GM19239 (cell line): Measurements from ENCODE around the gene SRRM2.

Experiments used
- DNase-seq: peaks from one replicate; pipeline ENCODE4 v3.0.0; 2011; ENCODE audit warnings: low spot score; ENCODE audit not compliant: insufficient read length
- FAIRE-seq: peaks from 2 replicates; lab custom pipeline; 2011; peaks lifted over from hg19 to GRCh38; lab: Jason Lieb, UNC

SRRM2 gene

GRCh38 chr16:2756288-2757015 lies 4.0 kb downstream of the SRRM2 start:
- DNase-seq (no peak), FAIRE-seq (no peak)

GRCh38 chr16:2757344-2757743 lies 4.9 kb downstream of the SRRM2 start:
- FAIRE-seq (no peak), DNase-seq (no peak)

GRCh38 chr16:2761472-2761871 lies 9.0 kb downstream of the SRRM2 start:
- DNase-seq (no peak), FAIRE-seq (no peak)

GRCh38 chr16:2761886-2762583 lies 9.6 kb downstream of the SRRM2 start:
- FAIRE-seq (no peak), DNase-seq (no peak)

GRCh38 chr16:2762711-2763110 lies 10.3 kb downstream of the SRRM2 start:
- no peak for FAIRE-seq
- no peak for DNase-seq

GRCh38 chr16:2763173-2763572 lies 10.7 kb downstream of the SRRM2 start:
- DNase-seq (no peak), FAIRE-seq (no peak)

GRCh38 chr16:2764718-2765117 lies 12.3 kb downstream of the SRRM2 start:
- DNase-seq (no peak), FAIRE-seq (no peak)

- FAIRE-seq (no peak), DNase-seq (no peak)
These were observed 13.3 kb downstream of the SRRM2 start for GRCh38 chr16:2765462-2766404.

- no peak for DNase-seq
- no peak for FAIRE-seq
These were observed 14.1 kb downstream of the SRRM2 start for GRCh38 chr16:2766430-2767139.

- DNase-seq (no peak), FAIRE-seq (no peak)
These were observed 14.8 kb downstream of the SRRM2 start for GRCh38 chr16:2767140-2767731.

GRCh38 chr16:2767891-2768290 lies 15.5 kb downstream of the SRRM2 start:
- DNase-seq (no peak), FAIRE-seq (no peak)

- no peak for DNase-seq
- no peak for FAIRE-seq
These were observed 16.1 kb downstream of the SRRM2 start for GRCh38 chr16:2768403-2769089.

GRCh38 chr16:2769100-2769529 lies 16.7 kb downstream of the SRRM2 start:
- DNase-seq (no peak), FAIRE-seq (no peak)

- FAIRE-seq = no peak
These were observed 17.2 kb downstream of the SRRM2 start for GRCh38 chr16:2769675-2770056.

GRCh38 chr16:2770057-2770951 lies 17.9 kb downstream of the SRRM2 start:
- FAIRE-seq (no peak), DNase-seq (no peak)

More at GRCh38 chr16:2769675-2770056, 17.2 kb downstream of the SRRM2 start:
- no peak for DNase-seq

- DNase-seq = no peak
These were observed 19.3 kb downstream of the SRRM2 start for GRCh38 chr16:2771496-2772402.

More at GRCh38 chr16:2771496-2772402, 19.3 kb downstream of the SRRM2 start:
- FAIRE-seq = no peak
